IPS-NIHi11 (cell line): ENCODE results near the gene SREK1.
"Not testable (repeated sequence)": the region's sequence is repeated elsewhere in the genome, so short reads cannot be mapped to it uniquely, and the experiment has no call there.

ENCODE experiments used
- DNase-seq: peaks from one replicate; pipeline ENCODE4 v3.0.0; 2012; ENCODE audit warnings: mixed read lengths, low spot score

Gene SREK1, protein sequence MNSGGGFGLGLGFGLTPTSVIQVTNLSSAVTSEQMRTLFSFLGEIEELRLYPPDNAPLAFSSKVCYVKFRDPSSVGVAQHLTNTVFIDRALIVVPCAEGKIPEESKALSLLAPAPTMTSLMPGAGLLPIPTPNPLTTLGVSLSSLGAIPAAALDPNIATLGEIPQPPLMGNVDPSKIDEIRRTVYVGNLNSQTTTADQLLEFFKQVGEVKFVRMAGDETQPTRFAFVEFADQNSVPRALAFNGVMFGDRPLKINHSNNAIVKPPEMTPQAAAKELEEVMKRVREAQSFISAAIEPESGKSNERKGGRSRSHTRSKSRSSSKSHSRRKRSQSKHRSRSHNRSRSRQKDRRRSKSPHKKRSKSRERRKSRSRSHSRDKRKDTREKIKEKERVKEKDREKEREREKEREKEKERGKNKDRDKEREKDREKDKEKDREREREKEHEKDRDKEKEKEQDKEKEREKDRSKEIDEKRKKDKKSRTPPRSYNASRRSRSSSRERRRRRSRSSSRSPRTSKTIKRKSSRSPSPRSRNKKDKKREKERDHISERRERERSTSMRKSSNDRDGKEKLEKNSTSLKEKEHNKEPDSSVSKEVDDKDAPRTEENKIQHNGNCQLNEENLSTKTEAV

DNA sequence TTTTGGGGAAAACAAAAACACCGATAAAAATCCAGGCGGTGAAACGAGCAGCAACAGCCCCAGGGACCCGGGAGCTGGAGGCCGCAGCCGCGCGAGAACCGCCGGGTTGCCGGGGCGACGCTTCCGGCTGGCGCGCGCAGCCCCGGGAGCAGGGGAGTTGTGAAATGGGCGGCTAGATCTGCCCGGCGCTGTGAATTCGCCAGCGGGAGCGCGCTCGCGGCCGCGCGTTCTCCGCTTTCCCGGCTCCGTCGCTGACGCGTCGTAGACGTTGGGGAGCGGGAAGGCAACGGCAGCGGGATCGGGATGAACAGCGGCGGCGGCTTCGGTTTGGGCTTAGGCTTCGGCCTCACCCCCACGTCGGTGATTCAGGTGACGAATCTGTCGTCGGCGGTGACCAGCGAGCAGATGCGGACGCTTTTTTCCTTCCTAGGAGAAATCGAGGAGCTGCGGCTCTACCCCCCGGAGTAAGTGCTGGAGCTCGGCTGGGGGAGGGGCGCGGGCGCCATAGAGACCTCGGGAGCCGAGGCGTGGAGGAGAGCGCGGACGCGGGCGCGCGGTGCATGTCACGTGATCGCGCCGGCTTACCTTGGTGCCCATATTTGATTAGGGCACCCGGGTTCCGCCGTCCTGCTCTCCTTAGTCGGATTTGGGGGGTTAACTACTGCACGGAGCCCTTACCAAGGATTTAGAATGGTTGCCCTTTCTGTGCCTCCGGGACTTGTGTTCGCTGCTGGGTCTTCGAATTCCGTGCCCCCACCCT, at the start of gene SREK1:
Gene SREK1 (plus strand): TSS at position 227 of the 760 bp plus-strand sequence. CDS start 77 bp downstream, at position 304.
- DNase-seq: peak; percentile 99

DNA sequence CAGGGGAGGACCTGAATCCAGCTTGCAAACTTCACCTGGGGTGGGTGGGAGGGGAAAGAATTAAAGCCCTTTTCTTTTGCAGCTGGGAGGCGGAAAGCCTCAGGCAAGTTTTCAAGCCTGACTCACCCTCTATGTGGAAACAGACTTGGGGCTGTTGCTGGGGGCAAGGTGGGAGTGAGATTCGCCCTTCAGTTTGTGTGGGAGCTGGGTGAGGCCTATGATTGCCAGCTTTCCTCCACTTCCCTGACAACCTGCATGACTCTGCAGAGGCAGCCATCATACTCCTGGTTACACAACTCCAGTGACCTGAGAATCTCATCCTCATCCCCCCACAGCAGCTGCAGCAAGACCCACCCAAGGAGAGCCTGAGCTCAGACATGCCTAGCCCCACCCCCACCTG, 43.2 kb upstream of the SREK1 start:
- no peak for DNase-seq

DNA sequence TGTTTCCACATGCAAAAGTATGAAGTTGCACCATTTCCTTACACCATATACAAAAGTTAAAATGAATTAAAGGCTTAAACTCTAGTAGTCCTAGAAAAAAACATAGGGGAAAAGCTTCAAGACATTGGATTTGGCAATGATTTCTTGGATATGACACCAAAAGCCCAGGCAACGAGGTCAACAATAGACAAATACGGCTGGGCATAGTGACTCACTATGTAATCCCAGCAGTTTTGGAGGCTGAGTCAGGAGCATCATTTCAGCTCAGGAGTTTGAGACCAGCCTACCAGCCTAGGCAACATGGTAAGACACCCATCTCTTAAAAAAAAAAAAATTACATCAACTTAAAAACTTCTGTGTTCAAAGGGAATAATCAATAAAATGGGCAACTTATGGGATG, 30.9 kb upstream of the SREK1 start:
- no peak for DNase-seq

DNA sequence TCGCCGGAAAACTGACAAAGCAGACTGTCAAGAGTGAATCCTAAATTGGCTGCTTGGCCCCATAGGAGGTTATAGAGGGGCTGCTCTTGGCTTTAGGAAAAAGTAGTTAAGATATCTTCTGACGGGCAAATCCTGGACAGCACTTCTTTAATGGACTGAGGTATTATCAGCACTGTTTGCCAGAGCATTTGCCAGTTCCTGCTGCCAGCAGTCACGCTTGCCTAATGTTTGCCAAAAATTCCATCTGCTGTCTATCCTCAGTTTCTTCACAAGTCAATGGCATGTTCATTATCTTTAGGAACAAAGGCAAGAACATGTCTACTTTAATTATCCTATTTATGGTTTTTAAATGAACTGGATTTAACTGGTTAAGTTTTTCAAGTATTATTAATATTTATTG, 25.8 kb upstream of the SREK1 start:
- DNase-seq: no peak

DNA sequence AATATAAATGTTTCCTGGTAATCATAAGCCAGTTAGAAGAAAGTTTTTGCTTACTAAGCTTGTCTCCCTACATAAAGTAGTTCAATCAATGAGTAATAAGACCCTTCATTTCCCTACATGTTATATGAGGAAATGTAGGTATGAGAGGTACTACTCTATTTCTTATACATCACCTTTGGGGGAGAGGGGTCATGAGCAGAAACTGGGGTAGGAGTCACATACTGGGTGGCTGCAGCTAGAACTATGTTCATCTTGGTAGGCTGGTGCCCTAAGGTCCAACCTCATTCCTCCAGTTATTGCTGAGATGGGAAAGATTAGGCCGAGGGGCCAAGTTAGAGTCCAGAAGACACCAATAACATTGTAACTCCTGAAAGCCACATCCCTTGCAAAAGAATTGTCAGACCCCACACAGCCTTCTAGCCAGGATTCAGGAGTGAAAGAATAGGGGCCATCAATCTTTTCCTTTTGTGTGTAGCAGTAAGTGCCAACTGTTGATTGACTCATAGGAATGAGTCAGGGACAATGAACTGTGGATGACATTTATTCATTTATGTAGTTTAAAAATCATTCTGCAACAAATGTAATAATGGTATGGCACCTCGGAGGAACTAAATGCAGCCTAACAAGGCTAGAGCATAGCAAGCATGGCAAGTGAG, 21.6 kb upstream of the SREK1 start:
- no peak for DNase-seq

DNA sequence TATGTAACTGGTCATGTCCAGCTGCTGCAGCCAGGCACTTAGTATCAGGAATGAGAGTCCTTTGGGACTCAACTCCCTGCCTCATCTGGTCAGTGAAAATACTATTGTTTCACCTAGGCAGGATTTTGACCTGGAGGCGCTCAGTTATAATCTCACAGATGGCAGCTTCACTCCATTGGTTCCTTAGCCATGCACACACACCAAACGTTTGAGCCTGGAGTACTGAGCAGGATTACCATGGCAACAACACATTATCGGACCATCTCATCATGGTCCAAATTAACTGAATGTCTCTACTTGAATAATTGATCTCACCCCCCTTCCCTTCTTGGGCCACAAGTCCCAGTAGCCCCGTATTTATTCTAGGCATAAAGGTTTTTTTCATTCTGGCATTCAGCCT, 15.0 kb upstream of the SREK1 start:
- no peak for DNase-seq

DNA sequence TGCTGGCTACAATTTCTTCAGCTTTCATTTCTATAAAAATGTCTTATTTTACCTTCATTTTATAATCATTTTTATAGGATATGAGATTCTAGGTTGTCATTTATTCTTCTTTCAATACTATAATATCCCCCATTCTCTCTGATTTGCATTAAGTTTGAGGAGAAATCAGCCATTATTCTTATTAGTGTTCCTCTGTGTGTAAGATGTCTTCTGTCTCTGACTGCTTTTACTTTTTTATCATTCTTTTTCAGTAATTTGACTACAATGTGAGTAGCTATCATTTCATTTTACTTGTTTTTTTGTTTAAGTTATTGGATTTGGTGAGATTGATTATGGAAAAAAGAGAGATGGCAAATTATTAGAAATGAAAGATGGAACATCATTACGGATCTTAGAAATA, 13.6 kb upstream of the SREK1 start:
- no peak for DNase-seq

DNA sequence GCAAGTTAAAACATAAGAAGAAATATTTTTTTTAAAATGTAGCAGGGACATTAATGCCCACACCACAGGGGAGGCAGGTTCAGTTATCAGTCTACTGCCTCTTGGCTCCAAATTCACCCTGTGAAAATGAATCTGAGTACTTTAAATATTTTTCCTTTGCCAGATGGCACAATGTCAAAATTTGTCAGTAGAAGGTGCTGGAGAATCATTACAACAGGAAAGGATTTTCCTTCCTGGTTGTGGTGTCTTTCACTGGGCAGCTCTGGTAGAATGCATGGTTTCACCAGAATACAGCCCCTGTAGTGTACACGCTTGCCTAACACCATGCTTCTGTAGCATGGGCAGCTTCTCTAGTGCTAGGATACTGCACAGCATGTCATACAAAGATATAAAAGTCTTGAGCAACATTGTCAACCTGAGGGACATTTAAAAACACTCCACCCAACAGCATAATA, 9.7 kb upstream of the SREK1 start:
- DNase-seq: no peak

DNA sequence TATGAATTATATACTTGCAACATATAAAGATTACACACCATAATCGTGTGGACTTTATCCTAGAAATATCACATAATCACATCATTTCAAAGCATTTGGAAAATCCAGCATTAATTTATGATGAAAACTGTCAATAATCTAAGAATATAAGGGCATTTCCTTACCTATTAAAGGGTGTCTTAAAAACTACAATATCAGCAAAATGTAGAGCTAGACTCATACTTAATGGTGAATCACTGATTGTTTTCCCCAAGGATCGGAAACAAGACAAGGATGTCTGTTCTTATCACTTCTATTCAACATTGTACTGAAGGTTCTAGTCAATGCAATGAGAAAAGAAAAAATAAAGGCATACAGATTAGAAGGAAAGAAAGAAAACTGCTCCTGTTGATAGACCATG, 8.0 kb upstream of the SREK1 start:
- DNase-seq: no peak

DNA sequence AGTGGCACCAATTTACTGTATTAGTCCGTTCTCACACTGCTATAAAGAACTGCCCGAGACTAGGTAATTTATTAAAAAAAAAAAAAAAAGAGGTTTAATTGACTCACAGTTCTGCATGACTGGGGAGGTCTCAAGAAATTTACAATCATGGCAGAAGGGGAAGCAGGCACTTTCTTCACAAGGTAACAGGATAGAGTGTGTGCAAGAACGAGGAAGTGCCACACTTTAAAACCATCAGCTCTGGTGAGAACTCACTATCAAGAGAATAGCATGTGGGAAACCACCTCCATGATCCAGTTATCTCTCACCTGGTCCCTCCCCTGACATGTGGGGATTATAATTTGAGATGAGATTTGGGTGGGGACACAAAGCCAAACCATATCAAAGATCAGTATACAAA, 7.2 kb upstream of the SREK1 start:
- DNase-seq: not testable (repeated sequence)

DNA sequence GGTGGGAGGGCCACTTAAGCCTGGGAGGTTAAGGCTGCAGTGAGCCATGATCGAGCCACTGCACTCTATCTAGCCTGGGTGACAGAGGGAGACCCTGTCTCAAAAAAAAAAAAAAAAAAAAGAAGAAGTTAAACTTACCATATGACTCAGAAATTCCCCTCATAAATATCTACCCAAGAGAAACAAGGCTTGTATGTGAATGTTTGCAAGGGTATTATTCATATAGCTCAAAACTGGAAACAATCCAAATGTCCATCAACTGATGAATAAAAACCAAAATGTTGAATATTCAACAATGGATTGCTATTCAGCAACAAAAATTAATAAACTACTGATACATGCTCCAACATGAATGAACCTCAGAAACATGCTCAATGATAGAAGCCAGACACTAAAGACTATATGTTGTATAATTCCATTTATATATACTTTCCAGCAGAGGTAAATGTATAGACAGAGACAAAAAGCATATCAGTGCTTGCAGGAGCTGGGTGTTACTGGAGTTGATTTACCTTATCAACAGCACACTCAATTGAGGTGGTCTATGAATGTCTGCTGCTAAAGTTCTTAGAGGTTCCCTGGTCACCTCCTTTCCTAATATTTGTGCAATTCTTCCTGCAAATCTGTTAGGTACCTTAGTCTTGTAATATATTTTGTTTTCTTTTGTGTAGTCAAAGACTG, 5.3 kb upstream of the SREK1 start:
- no peak for DNase-seq

DNA sequence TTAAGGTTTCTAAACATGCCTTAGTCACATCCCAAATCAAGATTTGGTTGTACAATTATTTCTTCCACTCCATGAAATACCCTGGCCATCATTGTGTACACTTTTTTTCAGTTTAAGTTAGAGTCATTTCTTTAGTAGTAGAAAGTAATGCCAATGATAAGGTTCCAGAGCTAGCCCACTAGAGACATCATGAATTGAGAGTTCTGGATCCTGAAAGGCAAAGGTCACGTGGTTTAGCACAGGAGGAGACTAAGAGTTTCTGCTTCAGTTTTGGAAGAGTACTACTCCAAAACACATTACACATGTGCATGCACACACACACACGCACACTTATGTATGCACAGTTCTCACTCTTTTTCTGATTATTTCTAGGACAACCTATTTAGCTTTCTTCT, 4.8 kb upstream of the SREK1 start:
- DNase-seq: no peak

DNA sequence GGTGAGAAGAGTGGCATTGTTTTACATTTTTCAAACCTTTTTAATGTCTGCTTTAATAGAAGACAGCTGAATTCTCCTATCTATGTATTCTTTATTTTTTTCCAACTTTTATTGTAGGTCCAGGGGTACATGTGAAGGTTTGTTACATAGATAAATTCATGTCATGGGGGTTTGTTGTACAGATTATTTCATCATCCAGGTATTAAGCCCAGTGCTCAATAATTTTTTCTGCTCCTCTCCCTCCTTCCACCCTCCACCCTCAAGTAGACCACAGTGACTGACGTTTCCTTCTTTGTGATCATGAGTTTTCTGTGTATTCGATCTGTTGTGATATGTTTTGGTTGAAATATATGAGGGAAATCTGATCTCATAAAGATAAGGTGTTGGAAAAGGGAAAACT, 1.7 kb upstream of the SREK1 start:
- no peak for DNase-seq

DNA sequence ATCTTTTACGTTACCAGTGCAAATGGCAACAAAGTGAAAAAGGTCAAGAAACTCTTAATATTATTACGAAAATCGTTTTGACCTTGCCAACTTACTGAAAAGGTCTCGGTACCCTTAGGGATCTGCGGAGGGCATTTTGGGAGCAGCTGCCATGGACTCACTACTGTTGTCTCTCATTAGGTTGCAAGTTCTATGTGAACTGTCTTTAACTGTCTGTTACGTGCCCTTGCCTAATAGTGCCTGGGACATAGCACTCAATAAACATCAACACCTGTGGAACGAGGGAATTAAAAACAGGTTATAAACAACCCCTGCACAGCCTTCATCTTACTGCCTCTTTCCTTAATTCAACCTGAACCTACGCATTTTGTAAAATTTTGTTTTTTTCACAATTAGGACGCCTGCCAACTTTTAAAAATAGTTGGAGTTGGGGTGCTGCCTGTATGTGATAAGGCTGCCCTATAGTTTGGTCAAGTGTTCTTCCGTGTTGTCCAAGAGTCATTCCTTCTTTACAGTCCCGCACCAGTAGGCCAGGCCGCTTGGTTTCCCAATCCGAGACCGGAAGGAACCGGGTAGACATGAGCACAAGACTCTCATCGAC, 527 bp upstream of the SREK1 start:
- peak; percentile 26 for DNase-seq

DNA sequence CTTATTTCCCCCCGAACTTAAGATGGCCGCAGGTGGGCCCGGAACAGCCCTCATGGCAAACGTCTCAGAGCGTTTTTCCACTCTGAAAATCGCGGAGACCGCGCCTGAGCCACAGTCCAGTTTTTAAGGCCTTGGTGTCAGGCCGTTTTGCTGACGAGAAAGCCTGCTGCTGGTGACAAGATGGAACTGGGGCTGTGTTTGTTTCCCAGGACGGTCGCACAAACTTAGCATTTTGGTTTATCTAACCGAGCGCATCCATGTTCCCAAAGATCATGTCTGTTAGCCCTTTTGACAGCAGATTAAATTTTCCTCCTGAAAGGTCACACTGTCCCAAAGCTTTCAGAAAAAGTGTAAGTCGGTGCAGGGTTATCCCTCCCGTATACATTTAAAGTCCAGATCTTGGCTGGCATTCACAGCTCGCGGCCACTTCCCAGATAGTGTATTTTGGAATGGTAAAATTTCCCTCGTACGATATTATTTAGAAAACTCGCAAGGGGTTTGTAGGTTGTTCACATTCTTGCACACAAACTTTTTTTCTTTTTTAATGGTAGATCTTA, 812 bp downstream of the SREK1 start:
- no peak for DNase-seq

DNA sequence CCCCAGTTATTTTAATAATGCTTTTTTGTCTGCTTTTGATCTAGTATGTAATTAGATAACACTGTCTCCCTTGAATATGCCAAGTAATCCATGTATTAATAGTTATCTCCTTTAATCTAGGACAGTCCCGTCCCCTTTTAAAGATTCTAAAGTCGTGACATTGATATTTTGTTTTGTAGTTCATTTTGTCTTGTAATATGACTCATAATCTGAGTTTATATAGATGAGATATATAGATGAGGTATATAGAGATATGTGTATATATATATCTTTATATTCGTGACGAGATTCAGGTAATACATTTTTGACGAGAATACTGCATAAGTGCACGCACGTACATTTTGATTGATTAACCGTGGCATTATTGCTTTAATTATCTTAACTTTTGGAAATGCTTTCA, 1.6 kb downstream of the SREK1 start:
- no peak for DNase-seq

DNA sequence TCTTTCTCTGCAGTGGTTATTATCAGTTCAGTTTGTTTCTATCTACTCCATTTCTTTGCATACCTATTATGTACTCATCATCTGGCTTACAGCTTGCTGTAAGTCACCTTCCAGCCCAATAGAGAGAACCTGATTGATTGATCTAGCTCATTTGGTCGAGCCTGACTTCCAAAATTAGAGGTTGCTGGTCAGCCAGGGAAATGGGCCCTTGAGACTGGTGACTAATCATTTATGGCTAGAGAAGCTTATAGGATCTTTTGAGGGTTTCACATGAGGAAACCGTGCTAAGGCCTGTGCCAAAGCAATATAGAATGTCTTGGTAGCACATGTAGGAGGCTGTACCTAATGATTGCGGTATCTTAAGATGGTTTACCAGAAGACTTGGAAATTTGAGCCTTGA, 5.8 kb downstream of the SREK1 start:
- no peak for DNase-seq

DNA sequence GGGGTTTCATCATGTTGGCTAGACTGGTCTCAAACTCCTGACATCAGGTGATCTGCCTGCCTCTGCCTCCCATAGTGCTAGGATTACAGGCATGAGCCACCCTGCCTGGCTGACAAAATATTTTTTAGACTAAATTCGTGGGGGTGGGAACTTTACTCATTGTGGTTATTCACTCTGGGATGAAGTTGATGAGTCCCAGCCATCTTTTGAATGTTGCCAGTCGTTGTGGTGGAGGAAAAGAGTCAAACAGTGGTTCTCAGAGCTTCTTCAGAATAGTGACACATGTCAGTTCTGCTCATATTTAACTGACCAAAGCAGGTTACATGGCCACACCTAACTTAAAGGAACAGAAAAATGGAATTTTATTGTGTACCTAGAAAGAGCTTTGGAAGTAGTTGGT, 6.9 kb downstream of the SREK1 start:
- DNase-seq: no peak

DNA sequence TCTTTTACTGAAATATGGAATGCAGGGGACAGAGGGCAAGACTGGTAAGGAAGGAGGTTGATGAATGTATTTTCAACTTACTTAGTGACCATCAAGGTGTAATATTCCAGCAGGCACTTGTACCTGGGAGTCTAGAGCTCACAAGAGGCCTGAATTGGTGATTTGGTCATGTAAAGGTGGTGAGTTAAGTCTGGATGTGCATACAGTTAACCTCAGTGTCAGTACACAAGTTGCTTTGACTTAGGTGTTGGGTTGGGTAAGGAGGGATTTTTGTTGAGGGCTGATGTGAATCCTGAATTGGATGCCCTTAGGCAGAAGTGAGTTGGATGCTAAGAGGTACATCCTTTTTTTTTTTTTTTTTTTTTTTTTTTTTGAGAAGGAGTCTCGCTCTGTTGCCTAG, 7.4 kb downstream of the SREK1 start:
- no peak for DNase-seq

DNA sequence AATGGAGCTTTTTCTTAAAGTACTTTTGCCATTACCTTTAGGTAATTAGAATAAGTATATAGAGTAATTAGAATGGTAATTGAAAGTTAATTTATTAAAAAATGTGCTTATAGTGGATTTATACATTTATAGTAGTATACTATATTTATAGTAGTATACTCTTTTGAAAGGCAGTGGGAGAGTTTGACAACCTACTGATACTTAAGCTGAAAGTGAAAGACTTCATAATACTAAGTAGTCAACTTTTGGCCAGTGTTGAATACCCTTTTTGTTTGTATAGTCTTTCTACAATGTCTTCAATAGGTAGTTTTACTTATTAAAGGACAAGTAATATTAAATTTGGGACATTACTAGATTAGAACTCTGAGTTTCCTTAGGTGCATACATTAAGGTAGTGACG, 12.9 kb downstream of the SREK1 start:
- DNase-seq: no peak

DNA sequence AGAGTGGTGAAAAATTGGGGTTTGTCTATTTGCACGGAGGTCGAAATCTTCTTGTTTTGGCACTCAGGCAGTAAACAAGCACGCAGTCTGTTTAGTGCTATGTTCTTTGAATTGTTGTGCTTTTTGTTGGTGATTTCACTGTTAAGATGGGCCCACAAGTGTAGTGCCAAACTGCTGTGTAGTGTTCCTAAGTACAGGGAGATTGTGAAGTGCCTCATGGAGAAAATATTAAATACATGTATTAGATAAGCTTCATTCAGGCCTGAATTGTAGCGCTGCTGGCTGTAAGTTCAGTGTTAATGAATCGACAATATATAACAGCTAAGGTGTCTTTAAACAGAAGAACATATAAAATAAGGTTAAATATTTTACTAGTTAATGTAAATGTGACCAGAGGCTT, 17.3 kb downstream of the SREK1 start:
- no peak for DNase-seq
